ENCODE measurements around the gene SAV1. TPM values are rescaled to one million over a fixed set of nuclear protein-coding genes. Genes with fewer than 3 reads are reported as not detected.

Gene SAV1
- total and polyA plus RNA-seq, 2 donors = 25.5 to 31.8 TPM

Small RNA genes lying within 50 kb of the gene (small RNA-seq; reads per million reads assigned to genes)
- gene RN7SL452P = not detected

Other genes starting within 250 kb of the SAV1 start
- gene MAP4K5, start 135.7 kb downstream of the SAV1 start, total RNA-seq = 145 TPM
- gene MAP4K5, start 135.7 kb downstream of the SAV1 start, polyA plus RNA-seq = 35.2 TPM
- 18.6 TPM for gene ATL1, start 108.2 kb downstream of the SAV1 start, total RNA-seq
- 15.0 TPM for gene ATL1, start 108.2 kb downstream of the SAV1 start, polyA plus RNA-seq
- gene NIN, start 162.9 kb upstream of the SAV1 start, total RNA-seq = 46.8 TPM
- 11.3 TPM for gene NIN, start 162.9 kb upstream of the SAV1 start, polyA plus RNA-seq
- not detected for gene ABHD12B, start 203.7 kb upstream of the SAV1 start, total RNA-seq
- gene ABHD12B, start 203.7 kb upstream of the SAV1 start, polyA plus RNA-seq = not detected

Measured in urinary bladder (tissue), 2 donors.